ENCODE results near the gene CNMD. TPM values are rescaled to one million over a fixed set of nuclear protein-coding genes. Genes with fewer than 3 reads are reported as not detected.
"Not testable (repeated sequence)": the region's sequence is repeated elsewhere in the genome, so short reads cannot be mapped to it uniquely, and the experiment has no call there.

Gene CNMD
- total RNA-seq, 4 donors from 2014 or later: not detected

GRCh38 chr13:52686376-52686775 is 53.2 kb downstream of the CNMD start:
- WGBS: 94% methylated on average over 4 of the region's 4 CpGs
- Histone ChIP-seq H3K27me3 (no peaks in the 10 kb centered on the region), H3K4me3 (no peak overlapping the region), H3K36me3 (peaks cover 17 to 95% (median 68%) of the 10 kb centered on the region in 4 donors), H3K4me1 (no peaks in the 10 kb centered on the region), H3K9me3 (no peaks in the 10 kb centered on the region), H3K27ac (replicated peaks in 1 of 4) (no peak overlapping the region)
- TF ChIP-seq EP300 (IDR thresholded peaks at IDR 0.05) (no peak), POLR2A (IDR thresholded peaks at IDR 0.05; ENCODE audit: low read depth) (no peak), POLR2AphosphoS5 (IDR thresholded peaks at IDR 0.05) (no peak)
- TF ChIP-seq, protein P1, sequence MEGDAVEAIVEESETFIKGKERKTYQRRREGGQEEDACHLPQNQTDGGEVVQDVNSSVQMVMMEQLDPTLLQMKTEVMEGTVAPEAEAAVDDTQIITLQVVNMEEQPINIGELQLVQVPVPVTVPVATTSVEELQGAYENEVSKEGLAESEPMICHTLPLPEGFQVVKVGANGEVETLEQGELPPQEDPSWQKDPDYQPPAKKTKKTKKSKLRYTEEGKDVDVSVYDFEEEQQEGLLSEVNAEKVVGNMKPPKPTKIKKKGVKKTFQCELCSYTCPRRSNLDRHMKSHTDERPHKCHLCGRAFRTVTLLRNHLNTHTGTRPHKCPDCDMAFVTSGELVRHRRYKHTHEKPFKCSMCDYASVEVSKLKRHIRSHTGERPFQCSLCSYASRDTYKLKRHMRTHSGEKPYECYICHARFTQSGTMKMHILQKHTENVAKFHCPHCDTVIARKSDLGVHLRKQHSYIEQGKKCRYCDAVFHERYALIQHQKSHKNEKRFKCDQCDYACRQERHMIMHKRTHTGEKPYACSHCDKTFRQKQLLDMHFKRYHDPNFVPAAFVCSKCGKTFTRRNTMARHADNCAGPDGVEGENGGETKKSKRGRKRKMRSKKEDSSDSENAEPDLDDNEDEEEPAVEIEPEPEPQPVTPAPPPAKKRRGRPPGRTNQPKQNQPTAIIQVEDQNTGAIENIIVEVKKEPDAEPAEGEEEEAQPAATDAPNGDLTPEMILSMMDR (IDR thresholded peaks at IDR 0.05): no peak
- intact Hi-C loops (cut with DNase I): no loop called here
- no peak for DNase-seq (ENCODE audit: extremely low spot score)

- H3K4me3 ChIP-seq; H3K4me1 ChIP-seq; H3K9me3 ChIP-seq; H3K27ac ChIP-seq (replicated peaks in 1 of 4); DNase-seq (ENCODE audit: extremely low spot score); H3K27me3 ChIP-seq; intact Hi-C loops (cut with DNase I): not testable (repeated sequence)
- peaks cover 20 to 95% (median 70%) of the 10 kb centered on the region in 4 donors for H3K36me3 ChIP-seq
- WGBS: 94% methylated on average over 9 of the region's 9 CpGs
Observed at GRCh38 chr13:52685806-52686205, 53.8 kb downstream of the CNMD start.

DNA sequence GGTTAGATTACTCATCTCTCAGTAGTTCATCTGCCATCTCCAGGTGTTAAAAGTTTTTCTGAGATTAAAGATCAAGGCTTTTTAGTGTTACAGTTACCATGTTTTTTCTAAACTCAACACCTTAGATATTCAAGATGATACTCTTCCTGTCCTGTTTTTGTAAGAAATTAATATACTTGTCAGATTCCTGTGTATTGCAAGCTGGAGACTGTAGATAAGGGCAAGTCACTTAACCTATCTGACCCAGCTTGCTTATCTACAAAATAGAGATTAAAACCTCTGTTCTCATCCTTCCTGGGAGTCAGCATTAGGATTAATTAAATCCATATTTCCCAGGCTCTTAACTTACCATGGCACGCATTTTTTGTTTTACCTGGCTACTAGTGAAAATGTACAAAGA is 61.8 kb downstream of the CNMD start:
- intact Hi-C loops (cut with DNase I): no loop called here
- no peak overlapping the region for H3K27ac ChIP-seq (replicated peaks in 1 of 4)
- no peak for DNase-seq (ENCODE audit: extremely low spot score)
- 100% methylated on average over 1 of the region's 1 CpG for WGBS
- peaks cover 14 to 56% (median 50%) of the 10 kb centered on the region in 4 donors for H3K36me3 ChIP-seq
- no peaks in the 10 kb centered on the region for H3K4me1 ChIP-seq
- no peak overlapping the region for H3K4me3 ChIP-seq
- no peaks in the 10 kb centered on the region for H3K27me3 ChIP-seq
- TF ChIP-seq EP300 (IDR thresholded peaks at IDR 0.05): no peak
- no peak for TF ChIP-seq POLR2A (IDR thresholded peaks at IDR 0.05; ENCODE audit: low read depth)
- TF ChIP-seq POLR2AphosphoS5 (IDR thresholded peaks at IDR 0.05): no peak
- TF ChIP-seq, protein P1 (IDR thresholded peaks at IDR 0.05): no peak
- H3K9me3 ChIP-seq: no peaks in the 10 kb centered on the region

DNA sequence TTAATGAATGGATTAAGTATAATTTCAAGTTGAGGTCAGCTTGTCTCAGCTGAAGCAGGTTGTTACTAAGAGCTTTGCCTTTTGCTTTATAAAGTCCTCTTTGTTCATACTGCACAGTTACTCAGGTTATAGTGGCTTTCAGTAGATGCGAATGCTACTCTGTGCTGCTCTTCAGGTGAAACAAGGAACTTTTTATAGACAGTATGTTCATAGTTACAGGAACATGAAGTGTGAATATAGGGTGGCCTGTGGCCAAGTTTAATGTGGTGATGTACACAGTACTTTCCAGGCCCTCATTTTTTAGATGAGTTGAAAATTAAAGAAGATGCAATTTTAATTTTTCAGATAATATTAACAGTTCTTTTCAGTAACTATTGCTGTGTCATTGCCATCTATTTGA is 66.2 kb downstream of the CNMD start:
- peaks cover 8 to 32% (median 24%) of the 10 kb centered on the region in 4 donors for H3K36me3 ChIP-seq
- TF ChIP-seq, protein P1 (IDR thresholded peaks at IDR 0.05): no peak
- TF ChIP-seq POLR2AphosphoS5 (IDR thresholded peaks at IDR 0.05): no peak
- no peak for TF ChIP-seq POLR2A (IDR thresholded peaks at IDR 0.05; ENCODE audit: low read depth)
- no peak for TF ChIP-seq EP300 (IDR thresholded peaks at IDR 0.05)
- no peak overlapping the region for H3K4me3 ChIP-seq
- WGBS: 100% methylated on average over 1 of the region's 1 CpG
- intact Hi-C loops (cut with DNase I): no loop called here
- H3K4me1 ChIP-seq: peaks cover 0 to 14% (median 7%) of the 10 kb centered on the region in 4 donors
- H3K9me3 ChIP-seq: no peaks in the 10 kb centered on the region
- DNase-seq (ENCODE audit: extremely low spot score): no peak
- H3K27ac ChIP-seq (replicated peaks in 1 of 4): no peak overlapping the region
- H3K27me3 ChIP-seq: no peaks in the 10 kb centered on the region

DNA sequence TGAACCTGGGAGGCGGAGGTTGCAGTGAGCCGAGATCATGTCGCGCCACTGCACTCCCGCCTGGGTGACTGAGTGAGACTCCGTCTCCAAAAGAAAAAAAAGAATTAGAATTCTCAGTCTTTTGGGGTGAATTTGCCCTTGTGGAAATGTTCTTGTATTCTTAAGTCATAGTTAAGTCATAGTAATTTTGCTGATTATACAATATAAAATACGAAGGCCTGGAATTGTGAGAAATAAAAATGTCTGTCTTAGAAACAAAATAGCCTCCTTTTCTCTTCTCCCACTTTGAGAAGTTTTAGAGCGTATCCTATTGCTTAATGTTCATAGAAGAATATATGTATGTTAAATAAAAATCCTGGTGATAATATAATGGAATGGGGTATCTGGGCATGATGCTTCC is 68.9 kb downstream of the CNMD start:
- Histone ChIP-seq H3K4me3 (no peak overlapping the region), H3K4me1 (peaks cover 0 to 14% (median 9%) of the 10 kb centered on the region in 4 donors), H3K27ac (replicated peaks in 1 of 4) (no peak overlapping the region), H3K9me3 (no peaks in the 10 kb centered on the region), H3K27me3 (no peaks in the 10 kb centered on the region), H3K36me3 (peaks cover 13 to 52% (median 34%) of the 10 kb centered on the region in 4 donors)
- TF ChIP-seq POLR2AphosphoS5 (IDR thresholded peaks at IDR 0.05) (no peak), POLR2A (IDR thresholded peaks at IDR 0.05; ENCODE audit: low read depth) (no peak), EP300 (IDR thresholded peaks at IDR 0.05) (no peak)
- TF ChIP-seq, protein P1 (IDR thresholded peaks at IDR 0.05): no peak
- intact Hi-C loops (cut with DNase I): no loop called here
- 96% methylated on average over 8 of the region's 8 CpGs for WGBS
- no peak for DNase-seq (ENCODE audit: extremely low spot score)
